ENCODE data around the gene ACTL7A.

DNA sequence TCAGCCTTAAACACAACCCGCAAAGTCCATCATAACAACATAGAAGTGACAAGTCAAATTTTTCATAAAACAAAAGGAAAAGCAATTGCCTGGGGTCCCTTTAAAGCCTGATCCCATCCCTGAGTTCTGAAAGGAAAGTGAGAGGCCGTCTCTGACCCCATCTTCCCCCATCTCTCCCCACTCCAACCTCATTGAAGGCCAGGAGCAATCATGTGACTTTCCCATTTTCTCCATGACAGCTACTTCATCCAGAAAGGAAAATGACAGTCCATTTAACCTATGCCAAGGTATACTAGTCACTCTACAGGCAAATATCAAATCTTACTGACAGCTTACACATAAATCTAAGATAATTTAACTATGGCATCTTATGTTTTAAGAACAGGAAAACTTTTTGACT lies 15.5 kb downstream of the ACTL7A start:
- no peak for TF ChIP-seq POLR2AphosphoS5 (IDR thresholded peaks at IDR 0.05; ENCODE audit: low read depth)
- TF ChIP-seq EZH2 (IDR thresholded peaks at IDR 0.05; ENCODE audit: low read depth, unreplicated experiment) = no peak
- TF ChIP-seq, protein P1, sequence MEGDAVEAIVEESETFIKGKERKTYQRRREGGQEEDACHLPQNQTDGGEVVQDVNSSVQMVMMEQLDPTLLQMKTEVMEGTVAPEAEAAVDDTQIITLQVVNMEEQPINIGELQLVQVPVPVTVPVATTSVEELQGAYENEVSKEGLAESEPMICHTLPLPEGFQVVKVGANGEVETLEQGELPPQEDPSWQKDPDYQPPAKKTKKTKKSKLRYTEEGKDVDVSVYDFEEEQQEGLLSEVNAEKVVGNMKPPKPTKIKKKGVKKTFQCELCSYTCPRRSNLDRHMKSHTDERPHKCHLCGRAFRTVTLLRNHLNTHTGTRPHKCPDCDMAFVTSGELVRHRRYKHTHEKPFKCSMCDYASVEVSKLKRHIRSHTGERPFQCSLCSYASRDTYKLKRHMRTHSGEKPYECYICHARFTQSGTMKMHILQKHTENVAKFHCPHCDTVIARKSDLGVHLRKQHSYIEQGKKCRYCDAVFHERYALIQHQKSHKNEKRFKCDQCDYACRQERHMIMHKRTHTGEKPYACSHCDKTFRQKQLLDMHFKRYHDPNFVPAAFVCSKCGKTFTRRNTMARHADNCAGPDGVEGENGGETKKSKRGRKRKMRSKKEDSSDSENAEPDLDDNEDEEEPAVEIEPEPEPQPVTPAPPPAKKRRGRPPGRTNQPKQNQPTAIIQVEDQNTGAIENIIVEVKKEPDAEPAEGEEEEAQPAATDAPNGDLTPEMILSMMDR (conservative IDR thresholded peaks at IDR 0.05; ENCODE audit: low read depth in 2 of 2) = no peak
- no peak for TF ChIP-seq ZNF331 (CRISPR knock-in tag; IDR thresholded peaks at IDR 0.05; ENCODE audit: low read depth)
- TF ChIP-seq, protein P2, sequence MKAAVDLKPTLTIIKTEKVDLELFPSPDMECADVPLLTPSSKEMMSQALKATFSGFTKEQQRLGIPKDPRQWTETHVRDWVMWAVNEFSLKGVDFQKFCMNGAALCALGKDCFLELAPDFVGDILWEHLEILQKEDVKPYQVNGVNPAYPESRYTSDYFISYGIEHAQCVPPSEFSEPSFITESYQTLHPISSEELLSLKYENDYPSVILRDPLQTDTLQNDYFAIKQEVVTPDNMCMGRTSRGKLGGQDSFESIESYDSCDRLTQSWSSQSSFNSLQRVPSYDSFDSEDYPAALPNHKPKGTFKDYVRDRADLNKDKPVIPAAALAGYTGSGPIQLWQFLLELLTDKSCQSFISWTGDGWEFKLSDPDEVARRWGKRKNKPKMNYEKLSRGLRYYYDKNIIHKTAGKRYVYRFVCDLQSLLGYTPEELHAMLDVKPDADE (IDR thresholded peaks at IDR 0.05) = no peak
- no peak for TF ChIP-seq EZH2phosphoT487 (IDR thresholded peaks at IDR 0.05; ENCODE audit: unreplicated experiment)
- TF ChIP-seq, protein P3, sequence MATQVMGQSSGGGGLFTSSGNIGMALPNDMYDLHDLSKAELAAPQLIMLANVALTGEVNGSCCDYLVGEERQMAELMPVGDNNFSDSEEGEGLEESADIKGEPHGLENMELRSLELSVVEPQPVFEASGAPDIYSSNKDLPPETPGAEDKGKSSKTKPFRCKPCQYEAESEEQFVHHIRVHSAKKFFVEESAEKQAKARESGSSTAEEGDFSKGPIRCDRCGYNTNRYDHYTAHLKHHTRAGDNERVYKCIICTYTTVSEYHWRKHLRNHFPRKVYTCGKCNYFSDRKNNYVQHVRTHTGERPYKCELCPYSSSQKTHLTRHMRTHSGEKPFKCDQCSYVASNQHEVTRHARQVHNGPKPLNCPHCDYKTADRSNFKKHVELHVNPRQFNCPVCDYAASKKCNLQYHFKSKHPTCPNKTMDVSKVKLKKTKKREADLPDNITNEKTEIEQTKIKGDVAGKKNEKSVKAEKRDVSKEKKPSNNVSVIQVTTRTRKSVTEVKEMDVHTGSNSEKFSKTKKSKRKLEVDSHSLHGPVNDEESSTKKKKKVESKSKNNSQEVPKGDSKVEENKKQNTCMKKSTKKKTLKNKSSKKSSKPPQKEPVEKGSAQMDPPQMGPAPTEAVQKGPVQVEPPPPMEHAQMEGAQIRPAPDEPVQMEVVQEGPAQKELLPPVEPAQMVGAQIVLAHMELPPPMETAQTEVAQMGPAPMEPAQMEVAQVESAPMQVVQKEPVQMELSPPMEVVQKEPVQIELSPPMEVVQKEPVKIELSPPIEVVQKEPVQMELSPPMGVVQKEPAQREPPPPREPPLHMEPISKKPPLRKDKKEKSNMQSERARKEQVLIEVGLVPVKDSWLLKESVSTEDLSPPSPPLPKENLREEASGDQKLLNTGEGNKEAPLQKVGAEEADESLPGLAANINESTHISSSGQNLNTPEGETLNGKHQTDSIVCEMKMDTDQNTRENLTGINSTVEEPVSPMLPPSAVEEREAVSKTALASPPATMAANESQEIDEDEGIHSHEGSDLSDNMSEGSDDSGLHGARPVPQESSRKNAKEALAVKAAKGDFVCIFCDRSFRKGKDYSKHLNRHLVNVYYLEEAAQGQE (IDR thresholded peaks at IDR 0.05; ENCODE audit: unreplicated experiment) = no peak
- TF ChIP-seq JUNB (IDR thresholded peaks at IDR 0.05; ENCODE audit: unreplicated experiment) = no peak
- TF ChIP-seq ZNF114 (CRISPR knock-in tag; IDR thresholded peaks at IDR 0.05) = no peak
- TF ChIP-seq CREB1 (CRISPR knock-in tag; IDR thresholded peaks at IDR 0.05; ENCODE audit: low read depth) = no peak
- no peak for TF ChIP-seq STAT1 (IDR thresholded peaks at IDR 0.05; ENCODE audit: unreplicated experiment)
